Neural progenitor cell (in vitro differentiated cells): ENCODE results near the gene ENOSF1.

Experiments used
- CTCF ChIP-seq: fragments of 200-600 bp; sonication (generic); IDR thresholded peaks from 2 replicates; pipeline ENCODE4 v1.5.1; 2017; ENCODE audit warnings: antibody characterized with exemption, mild to moderate bottlenecking
- EZH2 ChIP-seq: fragments of 200-600 bp; sonication (generic); IDR thresholded peaks from 2 replicates; pipeline ENCODE4 v1.6.1; 2017; ENCODE audit warnings: antibody characterized with exemption, mild to moderate bottlenecking, moderate library complexity

GRCh38 chr18:744832-745597 is 32.6 kb upstream of the ENOSF1 start:
- no peak for TF ChIP-seq CTCF
- no peak for TF ChIP-seq EZH2
